GM18520 (cell line): ENCODE results near the gene DMD.
"Not testable (repeated sequence)": the region's sequence is repeated elsewhere in the genome, so short reads cannot be mapped to it uniquely, and the experiment has no call there.

ENCODE experiments used
- ATAC-seq: cut with Tn5 transposase; IDR thresholded peaks from one replicate; pipeline ENCODE4 v1.9.1; 2021; ENCODE audit not compliant: unreplicated experiment

DMD gene

DNA sequence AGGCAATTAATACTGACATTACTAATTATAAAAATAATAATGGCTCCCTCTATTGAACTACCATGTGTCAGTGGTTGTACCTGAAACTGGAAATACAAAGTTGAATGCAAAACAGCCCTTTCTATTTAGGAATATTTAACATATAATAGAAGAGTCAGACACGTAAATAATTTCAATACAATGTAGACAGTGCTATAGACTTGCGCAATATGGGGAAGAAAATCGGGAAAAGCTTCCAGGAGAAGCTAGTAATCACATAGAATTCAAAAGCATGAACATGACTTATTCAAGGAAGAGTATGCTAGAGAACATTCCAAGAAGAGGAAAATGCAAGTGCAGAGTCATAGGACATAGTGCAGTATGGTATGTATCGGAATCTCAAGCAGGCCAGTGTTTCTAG, 1730.7 kb downstream of the DMD start:
- no peak for ATAC-seq

- no peak for ATAC-seq
Observed at GRCh38 chrX:31471229-31471628, 1740.1 kb downstream of the DMD start.

- not testable (repeated sequence) for ATAC-seq
Observed at GRCh38 chrX:31470753-31471152, 1740.6 kb downstream of the DMD start.

DNA sequence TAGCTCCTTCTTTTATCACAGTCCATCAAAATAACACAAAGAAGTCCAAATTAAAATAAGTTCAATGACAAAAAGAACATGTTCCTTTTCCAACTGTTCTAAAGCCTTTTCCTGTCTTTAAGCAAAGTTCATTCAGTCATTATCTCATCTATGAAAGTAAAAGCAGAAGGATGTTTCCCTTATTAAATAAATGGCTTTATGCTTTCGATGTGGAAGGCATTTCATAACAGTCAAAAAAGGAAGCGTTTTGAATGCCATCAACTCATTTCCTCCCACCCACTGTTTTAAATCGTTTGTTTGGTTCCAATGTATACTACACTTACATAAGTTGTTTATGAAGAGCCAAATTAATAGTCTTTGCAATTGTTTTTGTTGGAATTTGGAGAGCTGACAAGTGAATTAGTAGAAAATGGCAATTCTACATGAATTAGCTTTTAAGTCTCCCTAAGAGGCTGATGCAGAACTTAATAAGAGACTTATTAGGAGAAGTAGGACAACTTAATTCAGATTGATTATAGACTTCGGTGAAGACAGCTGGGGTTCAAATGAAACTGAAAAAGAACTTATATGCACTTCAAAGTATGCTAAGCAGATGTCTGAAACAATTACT, 1746.9 kb downstream of the DMD start:
- no peak for ATAC-seq

DNA sequence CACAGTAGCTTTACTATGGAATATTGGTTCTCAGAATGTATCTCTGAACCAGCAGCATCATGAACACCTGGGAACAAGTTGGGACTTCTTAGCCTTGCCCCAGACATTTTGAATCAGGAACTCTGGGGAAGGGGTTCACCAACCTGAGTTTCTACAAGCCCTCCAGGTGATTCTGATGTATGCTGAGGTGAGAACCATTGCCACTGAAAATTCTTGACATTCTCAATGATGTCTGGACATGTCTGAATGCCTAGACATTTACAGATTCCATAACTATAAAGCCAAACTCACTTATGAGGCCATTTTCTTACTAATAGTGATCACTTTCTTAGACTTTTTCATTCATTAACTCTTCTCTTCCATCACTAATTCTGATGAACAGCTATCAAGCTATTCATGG, 1750.1 kb downstream of the DMD start:
- ATAC-seq = no peak

GRCh38 chrX:31459361-31459760, 1752.0 kb downstream of the DMD start:
- no peak for ATAC-seq

DNA sequence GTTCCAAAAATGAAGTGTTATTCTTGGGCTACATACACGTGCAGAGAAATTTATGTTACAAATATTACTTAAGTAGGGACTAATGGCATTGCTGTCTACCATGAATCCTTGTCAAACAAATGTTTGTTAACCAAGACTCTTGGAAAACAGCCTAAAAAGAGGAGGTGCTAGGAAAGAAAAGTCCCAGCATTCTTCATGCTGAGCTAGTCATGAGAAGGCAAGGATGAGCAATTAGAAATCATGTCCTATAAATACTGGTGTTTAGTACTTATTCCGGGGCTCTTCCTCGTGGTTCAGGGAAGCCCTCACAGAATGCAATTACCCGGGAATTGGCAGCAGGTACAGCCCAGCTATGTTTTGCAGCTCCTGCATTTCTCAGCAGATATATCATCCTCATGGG, 1761.4 kb downstream of the DMD start:
- ATAC-seq = no peak

GRCh38 chrX:31449081-31449480, 1762.3 kb downstream of the DMD start:
- ATAC-seq = no peak

- ATAC-seq = no peak
Observed at GRCh38 chrX:31445542-31445941, 1765.8 kb downstream of the DMD start.

GRCh38 chrX:31443654-31444053, 1767.7 kb downstream of the DMD start:
- no peak for ATAC-seq

DNA sequence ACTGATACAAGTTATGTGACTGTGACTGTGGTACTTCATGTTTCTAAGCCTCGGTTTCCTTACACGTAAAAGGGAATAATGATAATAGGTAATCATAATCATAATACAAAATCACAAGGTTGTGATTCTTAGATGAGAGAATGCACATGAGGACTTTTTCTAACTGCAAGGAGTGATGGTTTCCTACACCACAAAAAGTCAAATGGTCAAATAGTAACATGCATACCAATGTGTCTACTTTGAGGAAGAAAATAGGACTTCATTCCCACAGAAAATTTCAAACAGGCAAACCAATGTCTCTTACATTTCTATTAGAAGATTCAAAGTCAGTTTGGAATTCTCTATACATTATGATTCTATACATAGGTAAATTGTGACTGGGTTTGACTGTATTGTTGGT, 1770.8 kb downstream of the DMD start:
- no peak for ATAC-seq

- no peak for ATAC-seq
Observed at GRCh38 chrX:31436424-31436823, 1774.9 kb downstream of the DMD start.

DNA sequence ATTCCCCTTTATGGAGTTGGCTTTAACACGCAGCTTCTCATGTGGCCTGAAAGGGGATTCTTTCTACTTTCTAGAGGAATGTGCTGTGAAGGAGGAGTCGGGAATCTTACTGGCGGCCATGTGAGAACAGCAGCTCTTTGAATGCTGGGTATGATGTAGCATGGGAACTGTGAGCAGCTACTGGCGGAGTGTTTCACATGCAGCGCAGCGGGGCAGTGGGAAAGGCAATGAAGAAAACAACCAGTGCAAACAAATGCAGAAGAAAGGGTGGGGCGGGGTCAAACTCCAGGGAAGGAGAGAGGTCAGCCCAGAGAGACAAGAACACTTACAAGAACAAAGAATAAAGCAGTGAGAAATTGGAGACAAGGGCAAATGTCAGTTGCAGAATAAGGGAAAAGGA, 1775.8 kb downstream of the DMD start:
- ATAC-seq = no peak

DNA sequence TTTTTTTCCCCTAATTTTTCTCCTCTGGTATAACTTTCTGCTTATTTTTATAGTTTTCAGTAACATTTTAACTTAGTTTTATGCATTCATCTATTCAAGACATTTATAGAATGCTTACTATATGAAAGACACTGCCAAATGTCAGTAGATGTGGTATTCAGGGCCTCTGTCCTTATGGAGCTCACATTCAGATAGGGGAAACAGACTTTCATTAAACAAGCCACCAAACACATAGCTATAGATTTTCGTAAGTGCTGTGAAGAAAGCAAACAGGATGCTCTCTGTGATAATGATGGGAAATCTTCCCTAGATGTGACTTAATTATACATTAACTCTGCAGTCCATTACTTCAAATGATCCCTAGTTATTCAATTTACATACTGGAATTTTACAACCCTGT, 1777.5 kb downstream of the DMD start:
- ATAC-seq = no peak

DNA sequence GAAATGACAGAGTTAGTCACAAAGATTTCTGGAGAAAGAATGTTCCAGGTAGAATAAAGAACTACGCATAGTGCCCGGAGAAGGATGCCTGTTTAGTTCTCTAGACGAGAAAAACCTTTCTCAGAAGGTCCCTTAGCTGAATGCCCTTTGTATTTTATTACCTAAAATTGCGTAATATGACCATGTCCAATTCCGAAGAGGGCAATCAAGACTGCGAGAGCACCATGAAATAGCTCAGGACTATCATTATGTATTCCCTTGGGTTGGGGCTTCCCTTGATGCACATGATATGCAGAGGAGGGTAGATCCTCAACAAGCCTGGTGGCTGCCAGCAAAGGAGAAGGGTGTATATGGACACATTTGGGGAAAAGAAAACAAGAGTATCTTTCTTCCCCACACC, 1781.4 kb downstream of the DMD start:
- ATAC-seq = no peak

- ATAC-seq = no peak
Observed at GRCh38 chrX:31423609-31424189, 1787.7 kb downstream of the DMD start.

DNA sequence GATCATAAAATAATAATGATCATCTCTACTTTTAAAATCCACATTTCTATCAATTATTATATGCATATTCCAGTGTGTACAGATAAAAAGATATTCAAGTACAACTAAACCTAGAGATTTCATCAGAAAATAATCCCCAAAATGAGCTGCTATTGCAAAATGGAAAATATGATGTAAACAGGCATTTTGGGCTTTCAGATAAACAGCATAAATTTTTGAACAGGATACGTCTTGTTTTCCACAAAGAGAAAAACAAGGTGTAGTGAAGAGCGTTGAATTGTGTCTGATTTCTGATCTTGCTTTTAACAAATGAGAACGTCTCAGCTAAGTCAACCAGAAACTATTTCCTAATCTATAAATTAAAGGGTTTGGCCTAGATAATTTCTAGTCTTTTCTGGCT, 1789.9 kb downstream of the DMD start:
- no peak for ATAC-seq

DNA sequence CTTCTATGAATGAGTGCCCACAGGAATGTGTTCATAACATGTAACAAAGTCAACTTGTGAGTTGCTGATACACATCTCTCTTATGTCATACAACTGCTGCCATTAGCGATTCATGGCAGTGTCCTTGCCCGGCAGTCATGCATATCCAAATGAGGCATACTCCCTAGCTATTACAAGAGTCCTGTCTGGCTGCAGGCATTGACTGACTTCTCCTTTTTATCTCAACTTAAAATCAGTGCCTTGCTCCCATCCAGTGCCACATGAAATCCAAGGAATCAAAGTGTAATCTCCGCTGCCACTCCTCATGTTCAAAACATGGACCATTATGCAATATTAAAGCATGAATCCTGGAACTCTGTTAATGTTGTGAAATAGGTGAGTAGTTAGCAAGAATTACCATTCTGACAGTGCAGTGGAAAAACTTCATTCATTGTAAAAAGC, 1790.6 kb downstream of the DMD start:
- no peak for ATAC-seq

GRCh38 chrX:31420302-31420701, 1791.0 kb downstream of the DMD start:
- ATAC-seq = no peak

DNA sequence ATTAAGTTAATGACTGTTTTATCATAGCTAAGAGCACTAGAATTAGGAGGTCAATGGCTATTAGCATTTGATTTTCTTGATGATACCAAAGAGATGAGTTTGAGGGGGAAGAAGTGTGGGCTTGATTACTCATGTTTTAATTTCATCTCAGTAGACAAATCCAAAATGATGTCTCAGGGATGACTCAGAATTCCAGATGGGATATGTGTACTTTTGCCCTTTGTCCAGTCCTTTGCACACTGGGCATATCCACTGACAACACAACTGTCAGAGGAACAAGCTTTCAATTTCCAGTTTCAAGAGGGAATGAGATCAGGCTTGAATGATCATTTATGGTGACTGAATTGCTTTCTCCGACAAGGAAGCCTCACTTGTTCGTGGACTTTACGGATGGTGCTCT, 1814.2 kb downstream of the DMD start:
- no peak for ATAC-seq

GRCh38 chrX:31392513-31392912, 1818.8 kb downstream of the DMD start:
- no peak for ATAC-seq

DNA sequence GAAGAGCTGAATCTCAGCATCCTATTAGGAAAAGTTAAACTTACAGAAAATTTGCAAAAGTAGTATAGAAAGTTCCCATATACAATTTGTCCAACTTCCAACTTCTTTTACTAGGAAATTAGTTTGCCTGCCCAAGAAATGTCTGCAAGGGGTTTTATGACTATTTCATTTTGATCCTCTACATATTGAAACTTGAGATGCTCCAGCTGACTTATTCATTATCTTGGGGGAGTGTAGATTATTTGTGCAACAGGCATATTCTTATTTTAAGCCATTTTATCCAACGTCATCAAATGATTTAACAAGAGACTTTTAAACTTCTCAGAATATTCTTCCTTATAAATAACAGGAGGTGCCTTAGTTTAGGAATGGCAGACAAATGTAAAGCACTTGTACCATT, 1822.4 kb downstream of the DMD start:
- ATAC-seq = no peak

GRCh38 chrX:31384471-31384870, 1826.9 kb downstream of the DMD start:
- ATAC-seq = no peak
